ENCODE measurements around the gene LHFPL3. TPM values are rescaled to one million over a fixed set of nuclear protein-coding genes. Genes with fewer than 3 reads are reported as not detected.
"Not testable (repeated sequence)": the region's sequence is repeated elsewhere in the genome, so short reads cannot be mapped to it uniquely, and the experiment has no call there.

LHFPL3 gene
- total RNA-seq, 1 experiment from 2014 or later: 0.83 TPM

GRCh38 chr7:104700336-104700735 lies 371.9 kb downstream of the LHFPL3 start (continued):
- TF ChIP-seq OVOL2 (CRISPR knock-in tag; IDR thresholded peaks at IDR 0.05; ENCODE audit: borderline replicate concordance): no peak
- no peak for TF ChIP-seq ZNF138 (CRISPR knock-in tag; conservative IDR thresholded peaks at IDR 0.05)
- no peak for TF ChIP-seq SMAD4 (CRISPR knock-in tag; IDR thresholded peaks at IDR 0.05)
- no peak for TF ChIP-seq NR1H2 (CRISPR knock-in tag; IDR thresholded peaks at IDR 0.05)
- TF ChIP-seq FOXK1 (CRISPR knock-in tag; IDR thresholded peaks at IDR 0.05): no peak
- no peak for TF ChIP-seq IRF2 (CRISPR knock-in tag; IDR thresholded peaks at IDR 0.05; ENCODE audit: borderline replicate concordance, low read depth)
- TF ChIP-seq ZMAT4 (CRISPR knock-in tag; IDR thresholded peaks at IDR 0.05): no peak
- no peak for TF ChIP-seq TEAD1 (CRISPR knock-in tag; IDR thresholded peaks at IDR 0.05)
- TF ChIP-seq RELA (CRISPR knock-in tag; IDR thresholded peaks at IDR 0.05; ENCODE audit: borderline replicate concordance): no peak
- no peak for TF ChIP-seq MYBL2 (CRISPR knock-in tag; IDR thresholded peaks at IDR 0.05)
- TF ChIP-seq, protein P1, sequence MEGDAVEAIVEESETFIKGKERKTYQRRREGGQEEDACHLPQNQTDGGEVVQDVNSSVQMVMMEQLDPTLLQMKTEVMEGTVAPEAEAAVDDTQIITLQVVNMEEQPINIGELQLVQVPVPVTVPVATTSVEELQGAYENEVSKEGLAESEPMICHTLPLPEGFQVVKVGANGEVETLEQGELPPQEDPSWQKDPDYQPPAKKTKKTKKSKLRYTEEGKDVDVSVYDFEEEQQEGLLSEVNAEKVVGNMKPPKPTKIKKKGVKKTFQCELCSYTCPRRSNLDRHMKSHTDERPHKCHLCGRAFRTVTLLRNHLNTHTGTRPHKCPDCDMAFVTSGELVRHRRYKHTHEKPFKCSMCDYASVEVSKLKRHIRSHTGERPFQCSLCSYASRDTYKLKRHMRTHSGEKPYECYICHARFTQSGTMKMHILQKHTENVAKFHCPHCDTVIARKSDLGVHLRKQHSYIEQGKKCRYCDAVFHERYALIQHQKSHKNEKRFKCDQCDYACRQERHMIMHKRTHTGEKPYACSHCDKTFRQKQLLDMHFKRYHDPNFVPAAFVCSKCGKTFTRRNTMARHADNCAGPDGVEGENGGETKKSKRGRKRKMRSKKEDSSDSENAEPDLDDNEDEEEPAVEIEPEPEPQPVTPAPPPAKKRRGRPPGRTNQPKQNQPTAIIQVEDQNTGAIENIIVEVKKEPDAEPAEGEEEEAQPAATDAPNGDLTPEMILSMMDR (IDR thresholded peaks at IDR 0.05): no peak
- TF ChIP-seq NFE2L1 (CRISPR knock-in tag; IDR thresholded peaks at IDR 0.05): no peak
- TF ChIP-seq, protein P2, sequence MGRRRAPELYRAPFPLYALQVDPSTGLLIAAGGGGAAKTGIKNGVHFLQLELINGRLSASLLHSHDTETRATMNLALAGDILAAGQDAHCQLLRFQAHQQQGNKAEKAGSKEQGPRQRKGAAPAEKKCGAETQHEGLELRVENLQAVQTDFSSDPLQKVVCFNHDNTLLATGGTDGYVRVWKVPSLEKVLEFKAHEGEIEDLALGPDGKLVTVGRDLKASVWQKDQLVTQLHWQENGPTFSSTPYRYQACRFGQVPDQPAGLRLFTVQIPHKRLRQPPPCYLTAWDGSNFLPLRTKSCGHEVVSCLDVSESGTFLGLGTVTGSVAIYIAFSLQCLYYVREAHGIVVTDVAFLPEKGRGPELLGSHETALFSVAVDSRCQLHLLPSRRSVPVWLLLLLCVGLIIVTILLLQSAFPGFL (CRISPR knock-in tag; IDR thresholded peaks at IDR 0.05; ENCODE audit: borderline replicate concordance): no peak
- TF ChIP-seq, protein P3, sequence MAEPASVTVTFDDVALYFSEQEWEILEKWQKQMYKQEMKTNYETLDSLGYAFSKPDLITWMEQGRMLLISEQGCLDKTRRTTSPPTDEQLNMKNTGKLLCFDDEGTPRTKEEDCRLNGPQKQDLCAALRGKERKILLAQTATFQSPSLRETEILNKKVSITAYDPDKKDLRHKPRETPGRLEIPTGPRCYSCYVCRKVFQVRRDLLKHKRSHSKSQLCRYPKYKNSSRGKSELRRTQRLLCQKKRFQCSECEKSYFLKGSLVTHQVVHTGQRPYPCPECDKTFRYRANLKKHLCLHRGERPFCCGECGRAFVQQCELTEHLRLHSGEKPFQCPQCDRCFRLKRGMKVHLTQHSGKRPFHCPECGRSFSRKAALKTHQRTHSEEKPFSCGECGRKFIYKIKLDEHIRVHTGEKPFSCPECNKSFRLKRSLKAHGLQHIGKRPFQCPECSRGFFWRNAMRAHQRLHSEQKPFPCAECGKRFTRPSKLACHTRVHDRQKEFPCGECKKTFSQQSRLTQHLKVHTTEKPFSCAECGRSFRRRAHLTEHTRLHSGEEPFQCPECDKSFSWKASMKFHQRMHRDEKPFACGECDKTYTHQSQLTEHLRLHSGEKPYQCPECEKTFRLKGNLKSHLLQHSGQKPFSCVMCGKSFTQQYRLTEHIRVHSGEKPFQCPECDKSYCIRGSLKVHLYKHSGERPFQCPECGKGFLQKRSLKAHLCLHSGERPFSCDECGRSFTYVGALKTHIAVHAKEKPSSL (CRISPR knock-in tag; conservative IDR thresholded peaks at IDR 0.05): no peak

DNA sequence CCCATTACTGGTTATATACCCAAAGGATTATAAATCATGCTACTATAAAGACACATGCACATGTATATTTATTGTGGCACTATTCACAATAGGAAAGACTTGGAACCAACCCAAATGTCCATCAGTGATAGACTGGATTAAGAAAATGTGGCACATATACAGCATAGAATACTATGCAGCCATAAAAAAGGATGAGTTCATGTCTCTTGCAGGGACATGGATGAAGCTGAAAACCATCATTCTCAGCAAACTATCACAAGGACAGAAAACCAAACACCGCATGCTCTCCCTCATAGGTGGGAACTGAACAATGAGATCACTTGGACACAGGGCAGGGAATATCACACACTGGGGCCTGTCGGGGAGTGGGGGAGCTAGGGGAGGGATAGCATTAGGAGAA lies 392.6 kb downstream of the LHFPL3 start:
- H3K9me3 Mint-ChIP-seq; CTCF ChIA-PET; POLR2A ChIA-PET; H3K36me3 Mint-ChIP-seq; H3K27me3 Mint-ChIP-seq (ENCODE audit: low read depth); DNase-seq (ENCODE audit: low spot score); H3K27ac Mint-ChIP-seq; H3K4me3 Mint-ChIP-seq; H3K4me1 Mint-ChIP-seq; ATAC-seq: not testable (repeated sequence)

GRCh38 chr7:104723001-104723400 lies 394.6 kb downstream of the LHFPL3 start:
- Mint-ChIP-seq H3K4me3 (no peak overlapping the region), H3K27ac (no peak overlapping the region), H3K4me1 (no peaks in the 10 kb centered on the region), H3K9me3 (peaks cover 7% of the 10 kb centered on the region; the same call in 1 of the 2 replicates), H3K36me3 (no peaks in the 10 kb centered on the region), H3K27me3 (ENCODE audit: low read depth) (no peaks in the 10 kb centered on the region)
- ChIA-PET CTCF (interaction anchor here (0.9 kb wide), 1 partner anchor 79 kb away, joined by 3 read pairs; no protein-coding TSS in a partner anchor), POLR2A (interaction anchor here (0.7 kb wide), 1 partner anchor 224 kb away, joined by 3 read pairs; no protein-coding TSS in a partner anchor)
- no peak for DNase-seq (ENCODE audit: low spot score)
- TF ChIP-seq CREM (CRISPR knock-in tag; IDR thresholded peaks at IDR 0.05) (no peak), MLX (CRISPR knock-in tag; IDR thresholded peaks at IDR 0.05) (no peak), SMAD4 (CRISPR knock-in tag; IDR thresholded peaks at IDR 0.05) (no peak), FOXP1 (CRISPR knock-in tag; IDR thresholded peaks at IDR 0.05; ENCODE audit: borderline replicate concordance) (no peak), FOXK1 (CRISPR knock-in tag; IDR thresholded peaks at IDR 0.05) (no peak), SP1 (CRISPR knock-in tag; conservative IDR thresholded peaks at IDR 0.05) (no peak), NR1H2 (CRISPR knock-in tag; IDR thresholded peaks at IDR 0.05) (no peak)
- TF ChIP-seq, protein P4, sequence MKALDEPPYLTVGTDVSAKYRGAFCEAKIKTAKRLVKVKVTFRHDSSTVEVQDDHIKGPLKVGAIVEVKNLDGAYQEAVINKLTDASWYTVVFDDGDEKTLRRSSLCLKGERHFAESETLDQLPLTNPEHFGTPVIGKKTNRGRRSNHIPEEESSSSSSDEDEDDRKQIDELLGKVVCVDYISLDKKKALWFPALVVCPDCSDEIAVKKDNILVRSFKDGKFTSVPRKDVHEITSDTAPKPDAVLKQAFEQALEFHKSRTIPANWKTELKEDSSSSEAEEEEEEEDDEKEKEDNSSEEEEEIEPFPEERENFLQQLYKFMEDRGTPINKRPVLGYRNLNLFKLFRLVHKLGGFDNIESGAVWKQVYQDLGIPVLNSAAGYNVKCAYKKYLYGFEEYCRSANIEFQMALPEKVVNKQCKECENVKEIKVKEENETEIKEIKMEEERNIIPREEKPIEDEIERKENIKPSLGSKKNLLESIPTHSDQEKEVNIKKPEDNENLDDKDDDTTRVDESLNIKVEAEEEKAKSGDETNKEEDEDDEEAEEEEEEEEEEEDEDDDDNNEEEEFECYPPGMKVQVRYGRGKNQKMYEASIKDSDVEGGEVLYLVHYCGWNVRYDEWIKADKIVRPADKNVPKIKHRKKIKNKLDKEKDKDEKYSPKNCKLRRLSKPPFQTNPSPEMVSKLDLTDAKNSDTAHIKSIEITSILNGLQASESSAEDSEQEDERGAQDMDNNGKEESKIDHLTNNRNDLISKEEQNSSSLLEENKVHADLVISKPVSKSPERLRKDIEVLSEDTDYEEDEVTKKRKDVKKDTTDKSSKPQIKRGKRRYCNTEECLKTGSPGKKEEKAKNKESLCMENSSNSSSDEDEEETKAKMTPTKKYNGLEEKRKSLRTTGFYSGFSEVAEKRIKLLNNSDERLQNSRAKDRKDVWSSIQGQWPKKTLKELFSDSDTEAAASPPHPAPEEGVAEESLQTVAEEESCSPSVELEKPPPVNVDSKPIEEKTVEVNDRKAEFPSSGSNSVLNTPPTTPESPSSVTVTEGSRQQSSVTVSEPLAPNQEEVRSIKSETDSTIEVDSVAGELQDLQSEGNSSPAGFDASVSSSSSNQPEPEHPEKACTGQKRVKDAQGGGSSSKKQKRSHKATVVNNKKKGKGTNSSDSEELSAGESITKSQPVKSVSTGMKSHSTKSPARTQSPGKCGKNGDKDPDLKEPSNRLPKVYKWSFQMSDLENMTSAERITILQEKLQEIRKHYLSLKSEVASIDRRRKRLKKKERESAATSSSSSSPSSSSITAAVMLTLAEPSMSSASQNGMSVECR (CRISPR knock-in tag; IDR thresholded peaks at IDR 0.05; ENCODE audit: borderline replicate concordance): no peak
- TF ChIP-seq, protein P3 (CRISPR knock-in tag; conservative IDR thresholded peaks at IDR 0.05): no peak
- ATAC-seq: no peak

Data from WTC11 (cell line).